Measurements from ENCODE around the gene TBC1D9B.
A peak's percentile ranks its signal among the peaks of the same experiment; 100 is the strongest.

TBC1D9B gene

DNA sequence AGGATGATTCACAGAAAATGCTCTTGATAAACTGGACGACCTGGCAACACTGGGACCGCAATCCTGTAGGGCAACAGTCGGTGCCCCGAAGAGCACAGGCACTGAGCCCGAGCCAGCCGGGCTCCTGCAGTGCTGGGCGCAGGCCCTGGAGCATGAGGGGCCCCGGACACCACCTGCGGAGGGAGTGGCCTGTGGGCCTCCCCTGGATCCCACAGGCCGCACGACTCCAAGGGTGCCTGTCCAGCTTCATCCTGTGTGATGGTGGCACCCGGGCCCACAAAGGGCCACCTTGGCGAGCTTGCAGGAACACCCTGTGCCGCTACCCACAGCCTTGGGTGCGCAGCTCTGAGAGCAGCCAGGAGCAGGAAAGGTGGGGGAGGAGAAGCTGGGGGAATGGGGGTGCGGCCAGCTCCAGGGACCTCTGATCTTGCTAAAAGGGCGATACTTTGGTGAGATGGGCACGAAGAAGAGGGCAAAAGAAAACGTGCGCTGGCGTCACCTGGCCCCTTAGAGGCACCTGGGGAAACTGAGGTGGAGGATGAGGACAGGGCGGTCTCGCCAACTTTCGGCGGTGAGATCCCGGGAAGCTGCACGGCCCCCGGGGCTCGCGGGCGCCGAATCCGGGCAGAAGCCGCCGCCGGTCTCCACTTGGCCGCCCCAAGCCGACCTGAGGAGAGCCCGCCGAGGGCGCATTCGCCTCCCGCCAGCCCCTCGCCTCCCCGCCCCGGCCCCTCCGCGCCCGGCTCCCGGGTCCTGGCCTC, 722 bp downstream of the TBC1D9B start:
- peak; percentile 11 for DNase-seq (ENCODE audit: low read depth)

DNA sequence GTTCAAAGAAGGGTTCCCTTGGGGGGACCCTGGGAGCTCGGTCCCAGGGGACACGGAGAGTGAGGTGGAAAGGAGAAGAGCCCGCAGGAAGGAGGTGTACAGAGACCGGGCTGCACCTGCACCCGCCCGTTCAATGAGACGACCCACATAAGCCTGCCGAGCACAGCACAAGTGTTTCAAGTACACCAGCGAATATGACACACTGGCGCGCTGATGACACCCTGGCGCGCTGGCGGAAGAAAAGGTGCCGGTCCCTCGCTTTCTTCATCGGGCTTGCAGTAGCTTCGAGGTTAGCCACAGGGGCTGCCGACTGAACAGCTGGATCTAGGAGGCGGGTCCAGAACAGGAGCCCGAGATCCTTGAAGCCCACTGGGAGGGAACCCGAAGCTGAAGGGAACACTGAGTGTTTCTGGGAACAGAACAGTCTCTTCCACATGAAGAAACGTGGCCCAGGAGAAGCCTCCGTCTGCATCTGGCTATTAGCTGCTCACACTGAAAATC, 1.4 kb downstream of the TBC1D9B start:
- peak; percentile 3 for DNase-seq (ENCODE audit: low read depth)

DNA sequence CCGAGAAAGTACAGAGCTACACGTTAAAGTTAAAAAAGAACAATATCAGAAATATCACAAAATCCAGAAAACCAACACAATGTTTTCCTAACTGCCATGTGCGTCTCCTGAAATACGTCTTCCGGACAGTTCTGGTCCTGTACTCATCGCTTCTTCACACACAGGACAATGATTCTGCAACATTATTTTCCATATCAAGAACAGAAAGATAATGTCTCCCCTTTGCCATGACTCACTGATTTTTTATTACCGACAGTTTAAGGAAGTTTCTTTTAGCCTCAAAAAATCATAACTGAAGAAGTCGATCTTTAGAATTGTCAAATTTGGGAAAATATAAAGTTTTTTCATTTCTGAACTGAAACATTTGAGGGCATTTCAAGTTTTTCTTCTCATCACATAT, 2.5 kb downstream of the TBC1D9B start:
- no peak for DNase-seq (ENCODE audit: low read depth)

DNA sequence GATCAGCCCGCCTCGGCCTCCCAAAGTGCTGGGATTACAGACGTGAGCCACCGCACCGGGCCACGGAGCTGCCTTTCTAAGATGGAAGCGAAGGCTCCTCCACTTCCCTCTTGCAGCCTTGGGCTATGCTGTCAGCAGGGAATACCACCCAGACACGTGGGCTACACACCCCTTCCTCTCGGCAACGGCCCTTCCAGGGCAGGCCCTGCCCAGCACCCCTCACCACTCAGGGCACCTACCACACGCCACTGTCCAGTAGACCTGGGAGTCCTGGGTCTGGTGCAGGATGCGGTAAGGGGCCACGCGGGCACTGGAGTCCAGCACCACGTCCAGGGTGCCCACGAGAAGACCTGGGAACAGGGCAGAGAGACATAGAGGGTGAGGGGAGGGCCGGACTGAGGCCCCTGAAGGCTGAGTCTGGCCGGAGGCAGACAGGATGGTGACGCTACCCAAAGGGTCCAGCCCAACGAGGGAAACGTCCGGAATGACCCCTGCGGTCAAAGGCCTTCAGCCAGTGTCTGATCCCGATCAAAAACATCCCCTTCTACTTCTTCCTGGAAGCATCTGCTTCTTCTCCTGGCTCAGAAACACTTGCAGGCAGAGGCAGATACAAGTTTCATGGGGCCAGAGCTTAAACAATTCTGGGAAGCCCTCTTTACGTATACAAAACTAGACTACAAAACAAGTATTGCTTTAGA, 3.1 kb downstream of the TBC1D9B start:
- DNase-seq (ENCODE audit: low read depth), result no peak

DNA sequence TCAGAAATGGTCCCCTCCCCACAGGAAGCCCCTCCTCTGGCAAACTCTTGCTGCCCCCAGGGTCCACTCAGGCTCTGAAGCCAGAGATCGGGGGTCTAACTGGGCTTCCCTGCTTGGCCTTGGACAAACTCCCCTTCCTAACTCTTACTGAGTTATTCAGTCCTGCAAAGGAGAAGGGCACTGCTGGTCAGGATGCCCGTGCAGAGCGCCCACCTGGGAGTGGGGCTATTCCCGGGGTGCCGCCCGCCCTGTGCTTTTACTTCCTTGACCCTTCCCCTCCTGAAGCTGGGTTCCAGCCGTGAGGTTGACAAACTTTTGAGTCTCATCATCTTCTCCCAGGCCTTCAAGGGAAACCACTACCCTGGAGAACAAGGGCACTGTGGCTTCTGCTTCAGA, 4.9 kb downstream of the TBC1D9B start:
- no peak for DNase-seq (ENCODE audit: low read depth)

DNA sequence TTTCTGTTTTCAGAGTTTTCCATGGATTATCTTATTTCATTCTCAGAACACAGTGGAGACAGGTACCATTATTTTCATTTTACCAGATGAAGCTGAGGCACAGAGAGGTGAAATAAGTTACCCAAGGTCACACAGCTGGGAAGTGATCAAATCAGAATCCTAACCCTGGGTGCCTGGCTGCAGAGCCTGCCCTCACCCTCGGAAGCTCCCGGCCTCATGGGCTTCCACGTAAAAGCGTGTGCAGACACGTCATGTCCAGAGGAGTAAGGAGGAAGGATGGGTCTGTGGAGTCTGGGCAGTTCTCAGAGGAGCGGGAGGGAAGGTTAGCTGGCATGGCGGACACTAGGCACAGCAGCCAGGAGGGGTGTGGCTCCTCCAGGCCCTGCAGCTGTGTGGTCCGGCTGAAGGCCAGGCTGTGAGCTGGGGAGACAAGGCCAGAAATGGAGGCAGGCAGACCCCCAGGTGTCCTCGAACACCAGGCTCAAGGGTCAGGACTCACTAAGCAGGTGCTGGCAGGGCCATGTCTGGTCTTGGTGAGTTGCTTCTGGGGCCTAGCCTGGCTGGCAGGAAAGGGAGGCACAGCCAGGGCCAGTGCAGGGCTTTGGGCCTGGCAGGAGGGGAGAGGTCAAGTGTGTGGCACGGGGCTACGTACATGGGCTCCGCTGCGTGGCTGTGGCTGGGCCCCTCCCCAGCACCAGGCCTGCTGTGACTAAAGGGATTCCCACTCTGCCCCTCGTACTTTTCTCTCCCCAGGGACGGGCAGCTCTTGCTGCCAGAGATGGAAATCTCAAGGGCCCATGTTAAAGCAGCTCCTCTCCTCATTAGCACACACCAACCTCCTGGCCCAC, 5.6 kb downstream of the TBC1D9B start:
- DNase-seq (ENCODE audit: low read depth), result no peak

DNA sequence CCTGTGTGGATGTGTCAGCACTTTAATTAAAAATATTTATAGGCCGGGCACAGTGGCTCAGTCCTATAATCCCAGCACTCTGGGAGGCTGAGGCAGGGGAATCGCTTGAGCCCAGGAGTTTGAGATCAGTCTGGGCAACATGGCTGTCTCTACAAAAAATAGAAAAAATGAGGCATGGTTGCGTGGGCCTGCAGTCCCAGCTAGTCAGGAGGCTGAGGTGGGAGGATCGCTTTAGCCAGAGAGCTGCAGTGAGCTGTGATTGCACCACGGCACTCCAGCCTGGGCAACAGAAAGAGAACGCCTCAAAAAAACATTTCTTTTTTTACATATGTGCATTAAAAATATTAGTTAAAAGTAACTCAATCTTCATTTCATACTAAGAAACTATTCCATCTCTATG, 6.2 kb downstream of the TBC1D9B start:
- DNase-seq (ENCODE audit: low read depth), result no peak

DNA sequence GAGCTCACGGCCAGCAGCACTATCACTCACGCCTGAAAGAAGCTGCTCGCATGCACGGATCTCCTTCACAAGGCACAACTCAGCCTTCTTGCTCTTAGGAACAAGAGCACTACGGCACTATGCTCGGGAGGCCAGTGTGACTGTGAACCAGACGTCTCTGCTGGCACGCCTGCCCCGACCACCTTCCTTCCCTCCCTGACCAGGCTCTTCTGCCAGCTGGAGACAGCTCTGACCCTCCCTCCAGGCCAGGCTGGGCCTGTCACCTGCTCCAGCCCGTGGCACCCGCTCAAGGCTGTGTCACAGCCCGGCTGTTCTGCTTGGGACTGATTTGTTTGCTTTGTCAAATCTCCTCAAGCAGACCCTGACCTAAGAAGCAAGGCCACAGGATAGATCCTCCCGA, 7.0 kb downstream of the TBC1D9B start:
- DNase-seq (ENCODE audit: low read depth), result no peak

DNA sequence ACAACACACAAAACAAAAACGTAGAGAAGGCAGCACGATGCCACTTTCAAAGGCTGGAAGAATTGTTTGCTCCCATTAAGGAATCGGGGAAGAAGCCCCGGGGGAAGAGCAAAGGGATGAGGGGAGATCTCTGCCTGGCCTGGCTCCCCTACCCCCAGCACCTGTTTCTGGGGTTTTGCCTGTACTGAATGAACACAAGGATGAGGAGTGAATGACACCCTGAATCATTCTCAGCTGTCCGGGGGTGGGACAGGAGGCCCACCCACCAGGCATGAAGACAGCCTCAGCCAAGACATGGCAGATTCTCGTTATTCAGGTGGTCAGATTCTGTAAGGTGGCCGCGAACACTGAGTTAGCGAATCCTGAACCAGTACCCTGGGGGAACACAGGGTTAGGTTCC, 7.5 kb downstream of the TBC1D9B start:
- DNase-seq (ENCODE audit: low read depth), result no peak

DNA sequence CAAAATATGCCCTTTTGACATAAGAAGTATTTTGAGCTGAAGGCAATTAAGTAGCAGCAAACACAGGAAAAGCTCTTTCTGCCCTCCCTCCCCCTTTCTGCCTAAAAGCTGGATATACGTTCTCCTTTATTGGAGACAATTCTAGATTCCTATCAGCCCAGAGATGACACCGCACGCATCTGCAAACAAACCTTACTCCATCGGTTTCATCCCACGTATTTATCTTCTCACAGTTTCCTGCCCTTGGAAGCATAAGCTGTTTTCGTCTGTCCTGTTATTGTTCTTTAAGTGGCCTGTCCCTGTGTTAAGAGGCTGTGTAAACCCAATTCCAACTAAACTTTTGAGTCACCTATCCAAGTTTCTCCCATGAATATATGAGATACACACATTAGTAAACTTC, 11.8 kb downstream of the TBC1D9B start:
- DNase-seq (ENCODE audit: low read depth), result no peak

DNA sequence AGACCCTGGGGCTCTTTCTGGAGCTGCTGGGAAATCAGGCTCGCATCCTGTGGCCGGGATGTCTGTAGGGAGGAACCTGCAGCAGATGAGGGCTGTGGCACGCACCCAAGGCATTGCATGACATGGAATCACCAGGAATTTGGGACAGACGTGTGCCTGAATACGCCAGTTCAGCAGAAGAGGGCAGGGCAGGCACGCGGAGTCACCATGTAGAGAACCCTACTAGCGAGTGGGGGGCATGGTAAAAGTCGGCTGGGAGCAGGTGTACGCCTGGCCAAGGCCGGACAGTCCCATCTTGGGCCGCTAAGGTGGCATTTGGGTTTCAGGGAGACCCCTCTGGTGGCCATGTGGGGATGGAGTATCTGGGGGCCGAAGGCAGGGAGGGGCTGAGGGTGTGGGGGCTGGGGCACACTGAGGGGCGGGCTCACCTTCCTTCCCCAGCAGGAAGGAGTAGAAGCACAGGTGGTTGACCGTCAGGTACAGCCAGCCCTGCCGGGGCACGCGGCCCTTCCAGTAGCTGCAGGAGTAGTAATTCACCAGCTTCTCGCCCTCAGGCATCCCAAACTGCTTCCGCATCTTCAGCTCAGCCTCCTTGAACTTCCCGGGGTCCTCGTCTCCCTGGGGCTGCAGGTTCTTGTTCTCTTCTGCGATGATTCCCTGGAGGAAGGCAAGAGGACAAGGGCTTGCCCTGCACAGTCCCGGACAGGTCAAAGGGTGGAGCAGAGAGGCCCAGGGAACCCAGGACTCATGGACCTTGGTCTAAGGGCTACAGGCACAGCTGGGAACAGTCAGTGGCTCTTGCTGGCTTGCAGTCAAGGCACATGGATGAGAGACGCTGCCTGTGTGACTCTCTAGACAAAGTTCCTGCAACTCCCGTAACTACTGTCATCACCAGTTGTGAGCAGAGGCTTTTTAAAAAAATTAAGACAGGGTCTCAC, 13.5 kb downstream of the TBC1D9B start:
- no peak for DNase-seq (ENCODE audit: low read depth)

DNA sequence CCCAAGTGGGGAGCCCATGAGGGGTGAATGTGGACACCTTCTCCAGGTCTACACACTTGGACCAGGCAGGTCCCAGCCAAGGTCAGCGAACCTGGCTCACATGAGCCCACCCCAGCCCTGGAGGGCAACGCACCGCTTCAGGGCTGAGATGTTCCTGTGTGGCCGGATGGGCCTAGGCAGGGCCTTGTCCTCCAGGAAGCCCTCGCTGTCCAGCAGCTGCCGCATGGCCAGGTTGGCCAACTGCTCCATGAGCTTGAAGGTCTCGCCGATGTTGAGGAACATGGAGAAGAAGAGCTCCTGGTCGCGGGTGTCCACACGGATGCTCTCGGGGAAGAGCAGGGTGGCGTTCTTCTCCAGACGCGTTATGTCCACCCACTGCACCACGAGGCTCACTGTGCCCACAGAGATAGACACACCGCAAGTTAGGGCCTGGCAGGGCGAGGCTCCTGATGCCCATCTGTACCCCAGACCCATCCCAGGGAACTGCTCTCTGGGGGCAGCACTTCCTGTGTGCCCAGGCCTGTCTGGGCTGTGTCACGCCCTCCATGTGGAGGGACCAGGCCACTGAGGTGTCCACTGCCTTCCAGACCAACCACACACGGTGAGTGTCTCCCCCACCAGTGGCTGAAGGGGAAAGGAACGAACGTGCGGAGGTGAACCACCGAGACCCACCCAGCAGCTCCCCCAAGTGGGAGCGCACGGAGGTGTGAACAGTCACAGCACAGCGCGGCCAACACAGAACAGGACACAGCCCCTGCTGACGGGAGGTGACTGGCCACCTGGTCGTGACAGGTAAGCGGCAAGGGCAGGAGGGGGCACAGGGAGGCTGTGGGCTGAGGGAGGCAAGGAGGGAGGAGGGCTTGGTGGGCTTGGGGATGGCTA, 14.4 kb downstream of the TBC1D9B start:
- DNase-seq (ENCODE audit: low read depth), result no peak

DNA sequence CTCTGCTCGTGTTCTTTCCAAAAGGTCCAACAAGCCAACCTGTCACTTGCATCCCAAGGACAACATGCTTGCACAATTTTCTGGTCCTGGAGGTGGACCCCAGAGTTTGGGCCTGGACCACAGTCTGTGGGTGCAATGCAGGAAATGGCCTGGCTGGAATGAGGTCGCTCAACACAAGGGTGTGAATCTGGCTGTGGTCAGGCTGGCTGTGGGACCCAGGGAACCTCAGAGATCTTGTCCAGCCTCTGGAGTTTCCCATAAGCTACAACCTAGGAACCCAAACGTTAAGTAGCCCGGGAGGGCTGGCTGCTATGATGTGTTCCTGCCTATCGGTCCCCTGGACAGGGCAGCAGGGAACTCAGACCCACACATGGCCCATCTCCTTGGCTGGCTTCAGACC, 15.4 kb downstream of the TBC1D9B start:
- DNase-seq (ENCODE audit: low read depth), result no peak

DNA sequence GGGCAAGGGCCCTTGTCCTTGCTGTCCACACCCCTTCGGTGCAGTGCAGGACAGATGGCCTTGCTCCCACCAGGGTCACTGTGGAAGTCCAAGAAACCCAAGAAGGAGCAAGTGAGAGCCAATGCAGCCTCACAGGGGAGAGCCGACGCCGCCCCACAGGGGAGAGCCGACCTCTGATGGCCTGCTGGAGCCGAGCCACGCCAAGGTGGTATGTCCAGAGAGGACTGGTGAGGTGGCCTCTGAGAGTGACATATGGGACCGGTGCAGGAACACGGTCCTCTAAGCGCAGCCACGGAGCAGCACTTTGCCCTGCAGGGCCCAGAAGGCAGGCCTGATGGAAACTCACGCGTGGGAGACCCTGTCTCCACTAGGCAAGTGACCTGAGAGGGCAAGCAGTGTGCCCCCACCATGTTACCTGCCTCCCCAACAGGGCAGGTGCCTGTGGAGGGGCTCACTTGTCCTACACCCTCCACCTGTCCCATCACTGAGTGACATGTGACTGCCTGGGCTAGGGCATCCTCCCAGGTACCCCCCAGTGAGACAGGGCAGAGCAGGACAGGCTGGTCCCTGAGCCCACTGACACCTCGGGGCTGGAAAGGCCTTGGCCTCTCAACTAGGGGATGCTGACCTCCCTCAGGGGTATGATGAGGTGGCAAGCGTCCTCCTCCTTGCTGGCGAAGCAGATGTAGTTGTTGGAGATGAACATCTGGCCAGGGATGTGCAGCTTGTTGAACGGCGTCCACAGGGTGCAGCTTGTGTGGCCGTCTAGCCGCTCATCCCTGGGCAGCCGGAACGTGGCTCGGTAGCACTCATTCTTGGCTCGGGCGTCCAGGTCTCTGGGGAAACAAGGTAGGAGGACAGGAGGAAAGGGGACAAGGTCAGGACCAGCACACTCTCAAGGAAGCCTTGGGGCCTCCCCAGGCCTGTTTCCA, 16.7 kb downstream of the TBC1D9B start:
- DNase-seq (ENCODE audit: low read depth), result no peak

DNA sequence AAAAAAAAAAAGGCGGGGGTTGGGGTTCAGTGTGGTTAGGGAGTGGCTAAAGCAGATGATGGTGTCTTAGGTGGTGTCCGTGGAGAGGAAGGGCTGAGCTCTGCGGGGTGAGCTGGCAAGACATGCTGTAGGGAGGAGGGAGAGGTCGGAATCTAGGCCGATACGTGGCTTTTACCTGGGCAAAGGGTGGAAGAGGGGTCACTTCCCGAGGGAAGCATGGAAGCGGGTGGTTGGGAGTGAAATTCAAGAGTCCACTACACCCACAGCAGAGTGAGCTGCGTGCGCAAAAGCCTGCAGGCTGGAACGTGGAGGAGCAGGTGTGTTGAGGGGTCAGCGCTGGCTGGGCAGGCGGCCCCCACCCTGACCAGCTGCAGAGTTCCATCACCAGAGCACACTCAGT, 17.8 kb downstream of the TBC1D9B start:
- DNase-seq (ENCODE audit: low read depth), result no peak

DNA sequence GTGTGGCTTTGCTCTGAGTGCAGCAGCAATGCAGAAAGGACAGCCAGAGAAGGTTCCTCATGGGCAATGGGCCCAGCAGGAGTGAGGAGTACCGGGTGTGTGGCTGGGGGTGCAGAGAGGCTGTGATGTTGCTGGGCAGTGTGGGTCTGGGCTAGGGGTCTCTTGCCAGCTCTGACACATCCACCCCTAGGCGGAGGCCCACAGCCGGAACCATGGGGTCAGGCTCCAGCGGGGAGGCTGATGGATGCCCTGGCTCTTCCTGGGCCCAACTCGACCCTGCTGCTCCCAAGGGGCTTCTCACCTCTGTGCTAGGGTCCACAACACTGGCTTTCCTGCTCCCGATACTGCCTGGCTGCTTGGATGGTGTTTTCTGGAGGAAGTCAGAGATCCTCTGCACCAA, 19.9 kb downstream of the TBC1D9B start:
- DNase-seq (ENCODE audit: low read depth), result no peak

DNA sequence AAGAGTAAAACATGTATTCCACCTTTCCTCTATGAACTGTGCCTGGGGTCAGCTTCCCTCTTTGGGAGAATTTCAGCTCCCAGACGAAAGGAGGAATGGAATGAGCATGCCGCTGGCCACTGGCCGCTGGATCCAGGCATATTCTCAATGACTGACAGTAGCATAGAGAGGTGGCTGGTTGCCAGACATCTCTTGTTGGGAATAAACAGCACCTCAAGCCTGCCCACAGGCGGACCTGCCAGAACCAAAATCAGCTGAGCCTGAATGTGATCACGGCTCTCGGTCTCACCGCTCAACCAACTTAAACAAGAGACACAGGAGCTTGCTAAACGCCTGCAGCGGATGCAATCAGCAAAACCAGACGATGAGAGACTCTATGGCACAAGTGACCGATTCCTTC, 20.6 kb downstream of the TBC1D9B start:
- DNase-seq (ENCODE audit: low read depth), result no peak

DNA sequence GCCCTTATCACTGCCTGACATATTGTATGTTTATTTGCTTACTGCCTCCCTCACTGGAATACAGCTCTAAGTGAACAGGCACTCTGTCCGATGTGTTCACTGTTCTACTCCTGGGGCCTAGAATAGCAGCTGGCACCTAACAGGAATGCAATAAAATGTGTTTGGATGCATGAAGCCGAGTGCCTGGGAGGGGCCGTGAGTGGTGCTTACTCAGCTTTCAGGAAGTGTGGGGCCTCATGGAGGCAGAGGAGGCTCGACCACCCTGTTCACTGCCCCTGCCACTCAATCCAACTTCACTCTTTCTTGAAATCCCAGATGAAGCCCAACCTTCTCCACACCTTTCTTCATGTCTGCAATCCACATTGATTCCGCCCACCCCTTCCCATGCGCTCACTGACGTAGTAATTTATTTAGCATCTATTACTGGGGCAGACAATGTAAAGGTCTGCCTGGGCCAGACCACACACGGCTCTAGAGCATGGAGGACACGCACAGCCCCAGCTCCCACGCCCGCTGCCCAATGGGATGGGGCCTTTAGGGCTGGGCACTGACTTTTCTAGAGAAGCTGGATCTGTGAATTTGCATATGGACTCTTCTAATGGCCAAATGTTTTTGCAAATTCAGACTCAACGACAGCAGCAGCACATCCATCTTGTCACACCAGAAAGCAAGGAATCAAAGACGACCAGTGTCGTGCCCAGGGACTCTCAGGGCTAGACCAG, 21.3 kb downstream of the TBC1D9B start:
- DNase-seq (ENCODE audit: low read depth), result no peak

Measured in HS-5 (cell line).